Measurements from ENCODE around the gene TIMM44.
A peak's percentile ranks its signal among the peaks of the same experiment; 100 is the strongest.

TIMM44 gene

GRCh38 chr19:7943444-7944176 lies at the start of gene TIMM44:
TSS of gene TIMM44 (minus strand) at chr19:7943666. CDS start at chr19:7943651, 15 bp downstream.
- DNase-seq: peak; percentile 99

- DNase-seq: no peak
These were observed 49.1 kb upstream of the TIMM44 start for GRCh38 chr19:7992575-7992974.

GRCh38 chr19:7989071-7989575 lies 45.7 kb upstream of the TIMM44 start:
- no peak for DNase-seq

- no peak for DNase-seq
These were observed 44.8 kb upstream of the TIMM44 start for GRCh38 chr19:7988307-7988706.

- DNase-seq: no peak
These were observed 43.8 kb upstream of the TIMM44 start for GRCh38 chr19:7987114-7987768.

GRCh38 chr19:7986321-7987113 lies 43.1 kb upstream of the TIMM44 start:
- no peak for DNase-seq

- DNase-seq: no peak
These were observed 42.0 kb upstream of the TIMM44 start for GRCh38 chr19:7985481-7985911.

- no peak for DNase-seq
These were observed 40.8 kb upstream of the TIMM44 start for GRCh38 chr19:7983995-7984837.

- DNase-seq: no peak
These were observed 40.0 kb upstream of the TIMM44 start for GRCh38 chr19:7983286-7983950.

- no peak for DNase-seq
These were observed 39.2 kb upstream of the TIMM44 start for GRCh38 chr19:7982651-7983099.

GRCh38 chr19:7982103-7982502 lies 38.6 kb upstream of the TIMM44 start:
- no peak for DNase-seq

GRCh38 chr19:7981661-7982060 lies 38.2 kb upstream of the TIMM44 start:
- DNase-seq: no peak

GRCh38 chr19:7981199-7981598 lies 37.7 kb upstream of the TIMM44 start:
- no peak for DNase-seq

GRCh38 chr19:7980635-7981121 lies 37.2 kb upstream of the TIMM44 start:
- no peak for DNase-seq

GRCh38 chr19:7980168-7980567 lies 36.7 kb upstream of the TIMM44 start:
- no peak for DNase-seq

- DNase-seq: no peak
These were observed 36.1 kb upstream of the TIMM44 start for GRCh38 chr19:7979559-7979958.

GRCh38 chr19:7979011-7979410 lies 35.5 kb upstream of the TIMM44 start:
- no peak for DNase-seq

GRCh38 chr19:7978179-7978825 lies 34.8 kb upstream of the TIMM44 start:
- no peak for DNase-seq

- no peak for DNase-seq
These were observed 34.2 kb upstream of the TIMM44 start for GRCh38 chr19:7977723-7978040.

GRCh38 chr19:7977021-7977722 lies 33.7 kb upstream of the TIMM44 start:
- DNase-seq: no peak

GRCh38 chr19:7976461-7976860 lies 33.0 kb upstream of the TIMM44 start:
- no peak for DNase-seq
